Erythroblast (primary cell): ENCODE measurements around the gene NR1H3.

Experiments used
- GATA1 ChIP-seq: IDR thresholded peaks from 2 replicates; pipeline ENCODE4 v1.6.1; 2011; ENCODE audit warnings: low read depth, mild to moderate bottlenecking, control low read depth, low read length, moderate library complexity
- POLR2A ChIP-seq: IDR thresholded peaks from 2 replicates; pipeline ENCODE4 v1.6.1; 2011; ENCODE audit warnings: mild to moderate bottlenecking, low read length

DNA sequence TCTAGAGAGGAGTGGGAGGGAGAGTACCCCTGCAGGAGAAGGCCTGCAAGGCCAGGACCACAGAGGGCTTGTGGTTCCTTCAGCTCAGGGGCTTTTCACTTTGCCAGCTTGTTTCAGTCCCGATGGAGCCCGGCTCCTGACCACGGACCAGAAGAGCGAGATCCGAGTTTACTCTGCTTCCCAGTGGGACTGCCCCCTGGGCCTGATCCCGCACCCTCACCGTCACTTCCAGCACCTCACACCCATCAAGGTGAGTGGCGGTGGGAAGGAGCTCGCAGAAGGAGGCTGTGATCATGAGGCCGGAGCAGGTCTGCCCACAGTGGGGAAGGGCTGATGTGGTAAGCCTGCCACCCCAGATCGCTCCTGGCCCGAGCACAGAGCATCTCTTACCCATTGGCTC is 22.6 kb upstream of the NR1H3 start:
- TF ChIP-seq POLR2A (no peak), GATA1 (no peak)
